Measurements from ENCODE around the gene CTF1.
"Not testable (repeated sequence)": the region's sequence is repeated elsewhere in the genome, so short reads cannot be mapped to it uniquely, and the experiment has no call there.

Gene CTF1

GRCh38 chr16:30888856-30889499, 7.4 kb upstream of the CTF1 start:
- DNase-seq = no peak

GRCh38 chr16:30889721-30890120, 6.7 kb upstream of the CTF1 start:
- DNase-seq = no peak

- not testable (repeated sequence) for DNase-seq
Measured at GRCh38 chr16:30891043-30891823, 5.2 kb upstream of the CTF1 start.

GRCh38 chr16:30892670-30893416, 3.6 kb upstream of the CTF1 start:
- no peak for DNase-seq

GRCh38 chr16:30893417-30893743, 3.0 kb upstream of the CTF1 start:
- peak; percentile 32 for DNase-seq

GRCh38 chr16:30893744-30894539, 2.5 kb upstream of the CTF1 start, which contains the start of gene BCL7C:
TSS of gene BCL7C (minus strand) at chr16:30894077. CDS start at chr16:30893944, 133 bp downstream.
- DNase-seq = peak; percentile 89

GRCh38 chr16:30894540-30895368, 1.7 kb upstream of the CTF1 start:
- no peak for DNase-seq

GRCh38 chr16:30895627-30896260, 670 bp upstream of the CTF1 start:
- DNase-seq = no peak

- DNase-seq = peak; percentile 91
Measured at GRCh38 chr16:30896889-30897733, 697 bp downstream of the CTF1 start.

GRCh38 chr16:30899794-30900193, 3.4 kb downstream of the CTF1 start:
- no peak for DNase-seq

GRCh38 chr16:30900588-30900987, 4.2 kb downstream of the CTF1 start:
- no peak for DNase-seq

GRCh38 chr16:30901201-30902028, 5.0 kb downstream of the CTF1 start:
- no peak for DNase-seq

GRCh38 chr16:30902029-30902972, 5.9 kb downstream of the CTF1 start:
- DNase-seq = peak; percentile 69

- DNase-seq = peak; percentile 34
Measured at GRCh38 chr16:30903002-30903401, 6.6 kb downstream of the CTF1 start.

GRCh38 chr16:30903596-30903995, 7.2 kb downstream of the CTF1 start:
- peak; percentile 21 for DNase-seq

GRCh38 chr16:30904114-30904780, 7.8 kb downstream of the CTF1 start:
- DNase-seq = no peak

GRCh38 chr16:30907064-30907463, 10.7 kb downstream of the CTF1 start:
- DNase-seq = no peak
